HepG2 (cell line): ENCODE measurements around the gene MOXD1. TPM values are rescaled to one million over a fixed set of nuclear protein-coding genes. Genes with fewer than 3 reads are reported as not detected.

Experiments used
- ATAC-seq: fragments of 200-7000 bp; cut with Tn5 transposase; 3 replicates; pipeline ENCODE4 v1.9.1; 2020; ENCODE audit warnings: mild to moderate bottlenecking, moderate library complexity
- BruUV-seq: library from RNA; stranded (reverse); fragments of 400-500 nt; replicated peaks from 2 replicates; lab custom pipeline; 2021; lab: Mats Ljungman, UMichigan
- CTCF ChIA-PET: fragments of 300-600 bp; formaldehyde crosslinking; extraction: SDS; loops from one replicate; lab custom pipeline; 2021; ENCODE audit warnings: low total read pairs, inconsistent platforms, low intra/inter-chr PET ratio; lab: Yijun Ruan, JAX
- POLR2A ChIA-PET: fragments of 350-600 bp; sonication (Branson Sonifier 250); formaldehyde crosslinking; loops from one replicate; lab custom pipeline; 2020; ENCODE audit warnings: antibody characterized with exemption, inconsistent platforms; lab: Yijun Ruan, JAX
- DNase-seq: peaks from one replicate; pipeline ENCODE4 v3.0.0-alpha.2; 2015; ENCODE audit warnings: low spot score
- FAIRE-seq: peaks from 3 replicates; lab custom pipeline; 2011; peaks lifted over from hg19 to GRCh38; lab: Jason Lieb, UNC
- H2AFZ ChIP-seq: one replicate; pipeline ENCODE4 v1.6.1; 2011; ENCODE audit warnings: low read length, inconsistent platforms
- H3K27ac ChIP-seq: fragments of 300-600 bp; 3 replicates; pipeline ENCODE4 v1.8.0; 2011; ENCODE audit warnings: mixed run types, mild to moderate bottlenecking, mixed read lengths, low read length, inconsistent platforms; ENCODE audit not compliant: insufficient read depth; ENCODE audit errors: extremely low read length
- H3K27me3 ChIP-seq, 2 experiments: fragments of 200-600 bp in 1 of 2; 2 replicates in 1 of 2; 3 replicates in 1 of 2; pipeline versions ENCODE4 v1.6.0 to v1.8.0; 2011; ENCODE audit warnings: low read length in 2 of 2, mild to moderate bottlenecking in 2 of 2, moderate library complexity in 2 of 2, inconsistent platforms in 1 of 2; ENCODE audit not compliant: insufficient read depth in 2 of 2, control insufficient read depth in 1 of 2
- H3K36me3 ChIP-seq, 2 experiments: fragments of 200-600 bp in 1 of 2; replicated peaks in 1 of 2; 2 replicates in 1 of 2; 3 replicates in 1 of 2; pipeline versions ENCODE4 v1.5.1 to v1.8.0; 2011; ENCODE audit warnings: low read length in 2 of 2, inconsistent platforms in 1 of 2; ENCODE audit not compliant: insufficient read depth in 2 of 2, control insufficient read depth in 1 of 2
- H3K4me1 ChIP-seq: 2 replicates; pipeline ENCODE4 v1.5.1; 2012; ENCODE audit warnings: low read length, inconsistent platforms; ENCODE audit not compliant: insufficient read depth
- H3K4me2 ChIP-seq: 2 replicates; pipeline ENCODE4 v1.6.0; 2011; ENCODE audit warnings: low read depth, low read length, inconsistent platforms
- H3K4me3 ChIP-seq, 3 experiments: fragments of 200-600 bp in 1 of 3; sonication (generic), shearing (Covaris generic) in 1 of 3; replicated peaks in 1 of 3; 2 replicates each; pipeline ENCODE4 v1.5.1; 2011 to 2016; ENCODE audit warnings: low read length in 3 of 3, inconsistent platforms in 2 of 3, low read depth in 2 of 3, mild to moderate bottlenecking in 2 of 3, control low read depth in 1 of 3, mixed read lengths in 1 of 3; ENCODE audit not compliant: insufficient read depth in 1 of 3
- H3K79me2 ChIP-seq: one replicate; pipeline ENCODE4 v1.6.1; 2011; ENCODE audit warnings: low read length, inconsistent platforms; ENCODE audit not compliant: insufficient read depth
- H3K9ac ChIP-seq: 2 replicates; pipeline ENCODE4 v1.6.0; 2011; ENCODE audit warnings: mild to moderate bottlenecking, low read depth, low read length, inconsistent platforms; ENCODE audit not compliant: insufficient read depth
- H3K9me3 ChIP-seq: 2 replicates; pipeline ENCODE4 v1.5.1; 2012; ENCODE audit warnings: mild to moderate bottlenecking, low read length
- H4K20me1 ChIP-seq: 2 replicates; pipeline ENCODE4 v1.6.0; 2011; ENCODE audit warnings: inconsistent platforms, mild to moderate bottlenecking, low read length, moderate library complexity; ENCODE audit not compliant: insufficient read depth
- CEBPB ChIP-seq: IDR thresholded peaks from 2 replicates; pipeline ENCODE4 v1.6.1; 2011; ENCODE audit warnings: low read depth, low read length, improper control_type of control experiment, borderline replicate concordance
- FOXA3 ChIP-seq: IDR thresholded peaks from 2 replicates; pipeline ENCODE4 v1.6.1; 2016; ENCODE audit warnings: missing genetic modification reagents, missing compliant biosample characterization
- FOXJ3 ChIP-seq: sonication (generic); formaldehyde crosslinking; IDR thresholded peaks from 2 replicates; pipeline ENCODE4 v1.4.0; 2020; ENCODE audit warnings: missing genetic modification reagents, mild to moderate bottlenecking, borderline replicate concordance
- FOXK1 ChIP-seq: sonication (generic); formaldehyde crosslinking; IDR thresholded peaks from 2 replicates; pipeline ENCODE4 v1.4.0; 2020; ENCODE audit warnings: low read depth, missing genetic modification reagents, borderline replicate concordance
- HMGA1 ChIP-seq: sonication (generic); formaldehyde crosslinking; conservative IDR thresholded peaks from 2 replicates; pipeline ENCODE4 v1.4.0; 2020; ENCODE audit warnings: missing genetic modification reagents
- KLF15 ChIP-seq: sonication (generic); formaldehyde crosslinking; IDR thresholded peaks from 2 replicates; pipeline ENCODE4 v1.8.1; 2023; ENCODE audit warnings: borderline replicate concordance, mild to moderate bottlenecking, inconsistent platforms, missing genetic modification reagents, mixed read lengths
- RAD51 ChIP-seq: fragments of 450-650 bp; IDR thresholded peaks from 2 replicates; pipeline ENCODE4 v1.6.1; 2016; ENCODE audit warnings: borderline replicate concordance
- THYN1 ChIP-seq: sonication (generic); formaldehyde crosslinking; IDR thresholded peaks from 2 replicates; pipeline ENCODE4 v1.8.1; 2023; ENCODE audit warnings: low read depth, mild to moderate bottlenecking, moderate library complexity, missing genetic modification reagents, borderline replicate concordance
- ZMAT3 ChIP-seq: sonication (generic); formaldehyde crosslinking; conservative IDR thresholded peaks from 2 replicates; pipeline ENCODE4 v1.7.0; 2021; ENCODE audit warnings: missing genetic modification reagents
- ZNF160 ChIP-seq: sonication (generic); formaldehyde crosslinking; IDR thresholded peaks from 2 replicates; pipeline ENCODE4 v1.8.0; 2022; ENCODE audit warnings: mild to moderate bottlenecking, inconsistent platforms, missing genetic modification reagents
- ZNF24 ChIP-seq: fragments of 450-650 bp; IDR thresholded peaks from 2 replicates; pipeline ENCODE4 v1.6.1; 2017; ENCODE audit warnings: antibody characterized with exemption, mild to moderate bottlenecking
- ZNF317 ChIP-seq: sonication (generic); formaldehyde crosslinking; IDR thresholded peaks from 2 replicates; pipeline ENCODE4 v1.5.0; 2020; ENCODE audit warnings: mild to moderate bottlenecking, missing genetic modification reagents
- ZNF691 ChIP-seq: sonication (generic); formaldehyde crosslinking; IDR thresholded peaks from 2 replicates; pipeline ENCODE4 v1.4.0; 2020; ENCODE audit warnings: missing genetic modification reagents, low read depth, mild to moderate bottlenecking, borderline replicate concordance
- ZNF713 ChIP-seq: sonication (generic); formaldehyde crosslinking; IDR thresholded peaks from 2 replicates; pipeline ENCODE4 v1.4.0; 2020; ENCODE audit warnings: mild to moderate bottlenecking, missing genetic modification reagents
- ZNF891 ChIP-seq: sonication (generic); formaldehyde crosslinking; IDR thresholded peaks from 2 replicates; pipeline ENCODE4 v1.5.0; 2020; ENCODE audit warnings: mild to moderate bottlenecking, missing genetic modification reagents
- WGBS: methylation state at CpG from one replicate; pipeline ENCODE4 v1.1.6; 2017; ENCODE audit warnings: low lambda C conversion rate; 5-methylcytosine and 5-hydroxymethylcytosine counted together
- in situ Hi-C: cut with HindIII; loops from 2 replicates; pipeline ENCODE4 v1.10.0; 2017; ENCODE audit warnings: low pct_unique_long_range_greater_than_20kb; ENCODE audit not compliant: extremely low pct_ligation_motif_present
- intact Hi-C: fragments of 100-400 bp; cut with micrococcal nuclease; formaldehyde crosslinking; loops from one replicate; pipeline ENCODE4 v1.10.0; 2022; ENCODE audit not compliant: unreplicated experiment
- polyA plus RNA-seq, 8 experiments: library from polyadenylated mRNA; depleted of rRNA in 3 of 8; stranded (reverse) in 7 of 8; unstranded in 1 of 8; fragments of >200 nt; fragmentation: Illumina TruSeq in 4 of 8; extraction: Trizol in 4 of 8; gene quantifications; 2 replicates each; pipeline versions ENCODE4 v1.2.1 to v1.2.3, GENCODE V29; 2011 to 2016; ENCODE audit warnings: low read depth in 4 of 8, missing spikeins in 1 of 8, mixed read lengths in 1 of 8; ENCODE audit not compliant: insufficient read depth in 1 of 8
- total RNA-seq, 5 experiments: library from RNA; depleted of rRNA; stranded (reverse); fragments of >200 nt; fragmentation: Illumina TruSeq; extraction: Trizol; gene quantifications; 2 replicates each; pipeline ENCODE4 v1.2.3, GENCODE V29; 2016; ENCODE audit warnings: low read depth in 1 of 5
- TF ChIP-seq, protein P1 (sequence below): sonication (generic); formaldehyde crosslinking; IDR thresholded peaks from 2 replicates; pipeline ENCODE4 v1.5.0; 2020; ENCODE audit warnings: mild to moderate bottlenecking, missing genetic modification reagents
- TF ChIP-seq, protein P2 (sequence below): sonication (generic); formaldehyde crosslinking; IDR thresholded peaks from 2 replicates; pipeline ENCODE4 v1.5.0; 2020; ENCODE audit warnings: mild to moderate bottlenecking, missing genetic modification reagents

Gene MOXD1
- total and polyA plus RNA-seq, 2 of the 13 experiments (the other 11 are each of a cell fraction or from before 2014, with no cell fraction given): 0.03 TPM; not detected in 1

DNA sequence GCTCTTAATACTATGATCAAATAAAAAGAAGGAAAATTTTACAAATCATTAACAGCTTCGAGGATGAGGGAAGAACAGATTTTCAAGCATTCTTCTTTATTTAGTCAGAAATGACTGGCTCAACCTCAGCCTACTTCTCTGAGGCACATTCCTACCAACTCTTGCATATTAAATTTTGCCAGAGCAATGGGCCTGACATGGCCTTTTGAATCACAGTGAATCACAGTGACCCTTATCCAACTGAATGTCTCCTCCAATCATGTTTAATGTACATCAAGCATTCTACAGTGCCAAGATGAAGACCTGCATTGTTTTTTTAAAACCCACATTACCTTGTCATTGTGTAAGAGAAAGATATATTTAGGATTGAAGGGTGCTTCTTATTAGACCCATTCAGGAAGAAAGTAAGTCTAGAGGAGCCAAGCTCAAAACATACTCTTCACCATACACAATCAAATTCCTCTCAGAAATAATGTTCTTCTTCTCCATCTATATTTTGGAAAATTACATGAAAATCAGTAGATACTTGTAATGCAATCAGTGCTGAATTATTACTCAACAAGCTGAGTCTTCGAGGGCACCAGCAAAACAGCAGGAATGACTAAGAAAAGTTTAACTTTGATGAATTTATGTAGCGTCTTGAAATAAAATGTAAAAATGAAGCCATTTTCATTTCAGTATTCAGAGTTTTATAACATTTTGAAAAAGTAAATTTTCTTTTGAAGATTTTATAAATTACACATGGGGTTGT lies 44.1 kb upstream of the MOXD1 start:
- Histone ChIP-seq H3K79me2 (no peaks in the 10 kb centered on the region), H3K36me3 (no peaks in the 10 kb centered on the region), H4K20me1 (no peaks in the 10 kb centered on the region), H3K27ac (no peak overlapping the region)
- CTCF ChIA-PET: no interaction called here
- intact Hi-C loops: no loop called here
- no peak for DNase-seq
- TF ChIP-seq KLF15 (no peak), ZNF891 (CRISPR knock-in tag) (no peak), FOXA3 (no peak), RAD51 (no peak), ZNF160 (CRISPR knock-in tag) (no peak), ZNF317 (no peak), HMGA1 (no peak), ZNF24 (no peak), FOXK1 (CRISPR knock-in tag) (no peak), CEBPB (no peak), ZNF713 (CRISPR knock-in tag) (no peak), ZNF691 (CRISPR knock-in tag) (no peak), THYN1 (CRISPR knock-in tag) (no peak), FOXJ3 (CRISPR knock-in tag) (no peak), ZMAT3 (CRISPR knock-in tag) (no peak)
- TF ChIP-seq, protein P1, sequence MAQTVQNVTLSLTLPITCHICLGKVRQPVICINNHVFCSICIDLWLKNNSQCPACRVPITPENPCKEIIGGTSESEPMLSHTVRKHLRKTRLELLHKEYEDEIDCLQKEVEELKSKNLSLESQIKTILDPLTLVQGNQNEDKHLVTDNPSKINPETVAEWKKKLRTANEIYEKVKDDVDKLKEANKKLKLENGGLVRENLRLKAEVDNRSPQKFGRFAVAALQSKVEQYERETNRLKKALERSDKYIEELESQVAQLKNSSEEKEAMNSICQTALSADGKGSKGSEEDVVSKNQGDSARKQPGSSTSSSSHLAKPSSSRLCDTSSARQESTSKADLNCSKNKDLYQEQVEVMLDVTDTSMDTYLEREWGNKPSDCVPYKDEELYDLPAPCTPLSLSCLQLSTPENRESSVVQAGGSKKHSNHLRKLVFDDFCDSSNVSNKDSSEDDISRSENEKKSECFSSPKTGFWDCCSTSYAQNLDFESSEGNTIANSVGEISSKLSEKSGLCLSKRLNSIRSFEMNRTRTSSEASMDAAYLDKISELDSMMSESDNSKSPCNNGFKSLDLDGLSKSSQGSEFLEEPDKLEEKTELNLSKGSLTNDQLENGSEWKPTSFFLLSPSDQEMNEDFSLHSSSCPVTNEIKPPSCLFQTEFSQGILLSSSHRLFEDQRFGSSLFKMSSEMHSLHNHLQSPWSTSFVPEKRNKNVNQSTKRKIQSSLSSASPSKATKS (CRISPR knock-in tag): no peak
- TF ChIP-seq, protein P2, sequence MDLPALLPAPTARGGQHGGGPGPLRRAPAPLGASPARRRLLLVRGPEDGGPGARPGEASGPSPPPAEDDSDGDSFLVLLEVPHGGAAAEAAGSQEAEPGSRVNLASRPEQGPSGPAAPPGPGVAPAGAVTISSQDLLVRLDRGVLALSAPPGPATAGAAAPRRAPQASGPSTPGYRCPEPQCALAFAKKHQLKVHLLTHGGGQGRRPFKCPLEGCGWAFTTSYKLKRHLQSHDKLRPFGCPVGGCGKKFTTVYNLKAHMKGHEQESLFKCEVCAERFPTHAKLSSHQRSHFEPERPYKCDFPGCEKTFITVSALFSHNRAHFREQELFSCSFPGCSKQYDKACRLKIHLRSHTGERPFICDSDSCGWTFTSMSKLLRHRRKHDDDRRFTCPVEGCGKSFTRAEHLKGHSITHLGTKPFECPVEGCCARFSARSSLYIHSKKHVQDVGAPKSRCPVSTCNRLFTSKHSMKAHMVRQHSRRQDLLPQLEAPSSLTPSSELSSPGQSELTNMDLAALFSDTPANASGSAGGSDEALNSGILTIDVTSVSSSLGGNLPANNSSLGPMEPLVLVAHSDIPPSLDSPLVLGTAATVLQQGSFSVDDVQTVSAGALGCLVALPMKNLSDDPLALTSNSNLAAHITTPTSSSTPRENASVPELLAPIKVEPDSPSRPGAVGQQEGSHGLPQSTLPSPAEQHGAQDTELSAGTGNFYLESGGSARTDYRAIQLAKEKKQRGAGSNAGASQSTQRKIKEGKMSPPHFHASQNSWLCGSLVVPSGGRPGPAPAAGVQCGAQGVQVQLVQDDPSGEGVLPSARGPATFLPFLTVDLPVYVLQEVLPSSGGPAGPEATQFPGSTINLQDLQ (CRISPR knock-in tag): no peak
- TF ChIP-seq, all 625 proteins: peak for 0
- H2AFZ ChIP-seq: no peak overlapping the region
- H3K27me3 ChIP-seq: no peaks in the 10 kb centered on the region
- no peak for FAIRE-seq
- no TSS peak for BruUV-seq
- peaks cover 22% of the 10 kb centered on the region for H3K9me3 ChIP-seq
- POLR2A ChIA-PET: no interaction called here
- in situ Hi-C loops: no loop called here
- H3K9ac ChIP-seq: no peak overlapping the region
- 59% methylated on average over 3 of the region's 3 CpGs for whole genome bisulfite sequencing
- ATAC-seq: no peak
- no peaks in the 10 kb centered on the region for H3K4me1 ChIP-seq
- no peak overlapping the region for H3K4me3 ChIP-seq
- no peak overlapping the region for H3K4me2 ChIP-seq
